IMR-90 (cell line): ENCODE data around the gene SLIT3. TPM values are rescaled to one million over a fixed set of nuclear protein-coding genes. Genes with fewer than 3 reads are reported as not detected.

Experiments used
- ATAC-seq: fragments of 200-7000 bp; cut with Tn5 transposase; 2 replicates; pipeline ENCODE4 v1.9.1; 2020; ENCODE audit warnings: low read depth, mild to moderate bottlenecking, moderate library complexity
- BruUV-seq: library from RNA; stranded (reverse); fragments of 400-500 nt; replicated peaks from 2 replicates; lab custom pipeline; 2021; lab: Mats Ljungman, UMichigan
- CTCF ChIA-PET: fragments of 300-600 bp; formaldehyde crosslinking; extraction: SDS; loops from one replicate; lab custom pipeline; 2021; ENCODE audit warnings: antibody characterized with exemption; lab: Yijun Ruan, JAX
- POLR2A ChIA-PET: fragments of 300-600 bp; sonication (Branson Sonifier 250); formaldehyde crosslinking; loops from one replicate; lab custom pipeline; 2022; ENCODE audit warnings: antibody characterized with exemption; ENCODE audit not compliant: unreplicated experiment; lab: Charles Lee
- DNase-seq: peaks from one replicate; pipeline ENCODE4 v3.0.0; 2013
- H2AFZ ChIP-seq: replicated peaks from 2 replicates; pipeline ENCODE3; 2013; ENCODE audit warnings: low read length, mild to moderate bottlenecking; ENCODE audit not compliant: poor library complexity
- H2AK5ac ChIP-seq: 2 replicates; pipeline ENCODE4 v1.6.1; 2013; ENCODE audit warnings: low read depth, low read length, inconsistent platforms
- H2AK9ac ChIP-seq: replicated peaks from 2 replicates; pipeline ENCODE3; 2013; ENCODE audit warnings: mild to moderate bottlenecking, low read depth, low read length, moderate library complexity; ENCODE audit not compliant: poor library complexity
- H2BK120ac ChIP-seq: 2 replicates; pipeline ENCODE4 v1.6.1; 2013; ENCODE audit warnings: low read depth, low read length, inconsistent platforms
- H2BK15ac ChIP-seq: 3 replicates; pipeline ENCODE4 v1.6.1; 2013; ENCODE audit warnings: low read depth, low read length, inconsistent platforms
- H2BK20ac ChIP-seq: 2 replicates; pipeline ENCODE4 v1.6.1; 2013; ENCODE audit warnings: low read depth, mild to moderate bottlenecking, inconsistent platforms, low read length, moderate library complexity
- H2BK5ac ChIP-seq: 2 replicates; pipeline ENCODE4 v1.6.1; 2013; ENCODE audit warnings: mild to moderate bottlenecking, low read depth, low read length, inconsistent platforms; ENCODE audit not compliant: poor library complexity, severe bottlenecking
- H3K14ac ChIP-seq: replicated peaks from 2 replicates; pipeline ENCODE4 v1.6.1; 2013; ENCODE audit warnings: low read depth, low read length, inconsistent platforms
- H3K18ac ChIP-seq: 2 replicates; pipeline ENCODE4 v1.6.1; 2013; ENCODE audit warnings: low read depth, low read length, control low read depth
- H3K23ac ChIP-seq: 2 replicates; pipeline ENCODE4 v1.6.1; 2013; ENCODE audit warnings: low read depth, low read length, inconsistent platforms
- H3K27ac ChIP-seq: 2 replicates; pipeline ENCODE4 v1.5.1; 2013; ENCODE audit warnings: mild to moderate bottlenecking, control low read depth, low read length; ENCODE audit not compliant: insufficient read depth
- H3K27me3 ChIP-seq: 2 replicates; pipeline ENCODE4 v1.6.1; 2013; ENCODE audit warnings: low read length; ENCODE audit not compliant: control insufficient read depth, insufficient read depth
- H3K36me3 ChIP-seq: 2 replicates; pipeline ENCODE4 v1.6.1; 2013; ENCODE audit warnings: low read length, mixed read lengths; ENCODE audit not compliant: control insufficient read depth, insufficient read depth
- H3K4ac ChIP-seq: 2 replicates; pipeline ENCODE4 v1.6.1; 2013; ENCODE audit warnings: low read depth, low read length, inconsistent platforms
- H3K4me1 ChIP-seq: 2 replicates; pipeline ENCODE4 v1.6.1; 2013; ENCODE audit warnings: low read length, mixed read lengths; ENCODE audit not compliant: control insufficient read depth, insufficient read depth
- H3K4me2 ChIP-seq: 2 replicates; pipeline ENCODE4 v1.6.1; 2013; ENCODE audit warnings: low read depth, mild to moderate bottlenecking, control low read depth, low read length, moderate library complexity
- H3K4me3 ChIP-seq: 2 replicates; pipeline ENCODE4 v1.5.1; 2013; ENCODE audit warnings: low read depth, mild to moderate bottlenecking, control low read depth, low read length, moderate library complexity; ENCODE audit not compliant: insufficient read depth
- H3K56ac ChIP-seq: 2 replicates; pipeline ENCODE4 v1.6.1; 2013; ENCODE audit warnings: low read length, inconsistent platforms; ENCODE audit not compliant: insufficient read depth; ENCODE audit errors: extremely low read depth
- H3K79me1 ChIP-seq, 2 experiments: 2 replicates each; pipeline ENCODE4 v1.6.1; 2013; ENCODE audit warnings: low read length in 2 of 2, inconsistent platforms in 1 of 2, low read depth in 1 of 2
- H3K9ac ChIP-seq: 2 replicates; pipeline ENCODE4 v1.6.1; 2013; ENCODE audit warnings: low read depth, low read length, control low read depth
- H3K9me1 ChIP-seq: 2 replicates; pipeline ENCODE4 v1.6.1; 2013; ENCODE audit warnings: low read length, inconsistent platforms; ENCODE audit not compliant: insufficient read depth
- H3K9me3 ChIP-seq: 2 replicates; pipeline ENCODE4 v1.6.1; 2013; ENCODE audit warnings: low read length; ENCODE audit not compliant: control insufficient read depth, insufficient read depth
- H4K20me1 ChIP-seq: 2 replicates; pipeline ENCODE4 v1.6.1; 2013; ENCODE audit warnings: low read length, inconsistent platforms; ENCODE audit not compliant: insufficient read depth
- H4K5ac ChIP-seq: 2 replicates; pipeline ENCODE4 v1.6.1; 2013; ENCODE audit warnings: mild to moderate bottlenecking, low read depth, low read length, control low read depth
- H4K8ac ChIP-seq, 2 experiments: 2 replicates each; pipeline ENCODE4 v1.6.1; 2013; ENCODE audit warnings: low read depth in 2 of 2, low read length in 2 of 2, control low read depth in 1 of 2, inconsistent platforms in 1 of 2
- H4K91ac ChIP-seq: 2 replicates; pipeline ENCODE4 v1.6.1; 2013; ENCODE audit warnings: low read depth, low read length, inconsistent platforms; ENCODE audit not compliant: insufficient read depth
- BHLHE40 ChIP-seq: fragments of 150-350 bp; IDR thresholded peaks from 2 replicates; pipeline ENCODE4 v1.6.1; 2016; ENCODE audit warnings: mild to moderate bottlenecking, low read depth, low read length
- CEBPB ChIP-seq: IDR thresholded peaks from 2 replicates; pipeline ENCODE4 v1.6.1; 2012; ENCODE audit warnings: low read depth, low read length, improper control_type of control experiment
- CHD1 ChIP-seq: IDR thresholded peaks from 2 replicates; pipeline ENCODE4 v1.6.1; 2012; ENCODE audit warnings: low read depth, low read length, improper control_type of control experiment
- CTCF ChIP-seq: conservative IDR thresholded peaks from 2 replicates; pipeline ENCODE4 v1.5.1; 2012; ENCODE audit warnings: mild to moderate bottlenecking, low read depth, low read length, improper control_type of control experiment
- ELK1 ChIP-seq: fragments of 150-350 bp; IDR thresholded peaks from 2 replicates; pipeline ENCODE4 v1.6.1; 2016; ENCODE audit warnings: low read depth, mild to moderate bottlenecking, low read length, moderate library complexity, borderline replicate concordance
- FOS ChIP-seq: fragments of 150-350 bp; IDR thresholded peaks from 2 replicates; pipeline ENCODE4 v1.6.1; 2016; ENCODE audit warnings: low read depth, low read length
- MAFK ChIP-seq: IDR thresholded peaks from 2 replicates; pipeline ENCODE4 v1.6.1; 2012; ENCODE audit warnings: low read depth, low read length, improper control_type of control experiment
- MAZ ChIP-seq: IDR thresholded peaks from 2 replicates; pipeline ENCODE4 v1.6.1; 2012; ENCODE audit warnings: low read depth, mild to moderate bottlenecking, low read length, improper control_type of control experiment, moderate library complexity, borderline replicate concordance
- MXI1 ChIP-seq: IDR thresholded peaks from 2 replicates; pipeline ENCODE4 v1.6.1; 2012; ENCODE audit warnings: low read depth, mild to moderate bottlenecking, low read length, moderate library complexity, borderline replicate concordance
- NFE2L2 ChIP-seq: fragments of 150-350 bp; IDR thresholded peaks from 2 replicates; pipeline ENCODE4 v1.6.1; 2016; ENCODE audit warnings: low read depth, mild to moderate bottlenecking, low read length
- POLR2A ChIP-seq: IDR thresholded peaks from 2 replicates; pipeline ENCODE4 v1.6.1; 2012; ENCODE audit warnings: mild to moderate bottlenecking, low read depth, low read length
- RAD21 ChIP-seq: IDR thresholded peaks from 2 replicates; pipeline ENCODE4 v1.6.1; 2012; ENCODE audit warnings: low read length, improper control_type of control experiment
- RCOR1 ChIP-seq: IDR thresholded peaks from 2 replicates; pipeline ENCODE4 v1.6.1; 2012; ENCODE audit warnings: mild to moderate bottlenecking, low read length, improper control_type of control experiment; ENCODE audit not compliant: insufficient replicate concordance
- RFX5 ChIP-seq: IDR thresholded peaks from 2 replicates; pipeline ENCODE4 v1.8.0; 2012; ENCODE audit warnings: low read depth, mild to moderate bottlenecking, low read length, moderate library complexity
- SMC3 ChIP-seq: fragments of 150-350 bp; IDR thresholded peaks from 2 replicates; pipeline ENCODE4 v1.6.1; 2016; ENCODE audit warnings: low read depth, mild to moderate bottlenecking, antibody characterized with exemption, low read length, moderate library complexity
- USF2 ChIP-seq: fragments of 150-350 bp; IDR thresholded peaks from 2 replicates; pipeline ENCODE4 v1.6.1; 2017; ENCODE audit warnings: mild to moderate bottlenecking, antibody characterized with exemption, low read length, low read depth
- WGBS, 2 experiments: methylation state at CpG; one replicate each; pipeline versions ENCODE4 v1.1.5 to v1.1.7; 2013; ENCODE audit warnings: missing lambda C conversion rate in 2 of 2; ENCODE audit not compliant: insufficient read length in 1 of 2; ENCODE audit errors: extremely low coverage in 2 of 2; 5-methylcytosine and 5-hydroxymethylcytosine counted together
- dilution Hi-C: fragments of 300-500 bp; cut with HindIII; formaldehyde crosslinking; loops from one replicate; pipeline ENCODE4 v1.14.3; 2018; ENCODE audit warnings: low sequenced_read_pairs; ENCODE audit not compliant: unreplicated experiment
- in situ Hi-C: fragments of 300-500 bp; cut with MboI; formaldehyde crosslinking; loops from 3 replicates; pipeline ENCODE4 v1.14.3; 2019; ENCODE audit warnings: low sequenced_read_pairs, inconsistent platforms, mixed read lengths
- intact Hi-C: fragments of 100-400 bp; cut with micrococcal nuclease; formaldehyde crosslinking; loops from 2 replicates; pipeline ENCODE4 v1.10.0; 2022
- polyA plus RNA-seq, 3 experiments: library from polyadenylated mRNA; depleted of rRNA; stranded (reverse); fragments of >200 nt; gene quantifications; 2 replicates each; pipeline ENCODE4 v1.2.3, GENCODE V29; 2012; ENCODE audit warnings: low replicate concordance in 1 of 3
- total RNA-seq: library from RNA; depleted of rRNA; stranded (reverse); fragments of >200 nt; gene quantifications from 2 replicates; pipeline ENCODE4 v1.2.3, GENCODE V29; 2012

SLIT3 gene
- total and polyA plus RNA-seq, 2 of the 4 experiments (the other 2 are of a cell fraction), result 0.18 to 0.50 TPM

- Histone ChIP-seq H3K14ac (no peak overlapping the region), H4K5ac (no peak overlapping the region), H2BK20ac (no peak overlapping the region), H3K27me3 (no peaks in the 10 kb centered on the region), H3K36me3 (no peaks in the 10 kb centered on the region), H2BK15ac (no peak overlapping the region), H3K9ac (no peak overlapping the region), H4K20me1 (no peaks in the 10 kb centered on the region), H3K4me1 (no peaks in the 10 kb centered on the region), H3K56ac (no peak overlapping the region), H2BK5ac (no peak overlapping the region), H3K27ac (no peak overlapping the region), H3K79me1 (no peaks in the 10 kb centered on the region), H2BK120ac (no peak overlapping the region), H4K91ac (no peak overlapping the region), H2AK5ac (no peak overlapping the region), H3K9me3 (no peaks in the 10 kb centered on the region), H2AFZ (no peak overlapping the region), H3K4me3 (no peak overlapping the region), H3K4ac (no peak overlapping the region), H3K23ac (no peak overlapping the region), H3K9me1 (no peaks in the 10 kb centered on the region), H3K4me2 (no peak overlapping the region), H3K18ac (no peak overlapping the region), H4K8ac (no peak overlapping the region), H2AK9ac (no peak overlapping the region)
- POLR2A ChIA-PET, result no interaction called here
- DNase-seq (no peak), ATAC-seq (no peak)
- dilution Hi-C loops, result no loop called here
- intact Hi-C loops, result no loop called here
- TF ChIP-seq FOS (no peak), RFX5 (no peak), ELK1 (no peak), MXI1 (no peak), SMC3 (no peak), MAFK (no peak), RCOR1 (no peak), POLR2A (no peak), NFE2L2 (no peak), BHLHE40 (no peak), CEBPB (no peak), USF2 (no peak), CHD1 (no peak), CTCF (no peak), RAD21 (no peak), MAZ (no peak)
- BruUV-seq, result no TSS peak
- in situ Hi-C loops, result no loop called here
- no CpG with 5 or more reads among the region's 1 CpG for WGBS, 2 experiments
- CTCF ChIA-PET, result no interaction called here
Measured at GRCh38 chr5:168726342-168726741, 574.6 kb downstream of the SLIT3 start.
